GM08714 (cell line): ENCODE data around the gene DTL.

Source experiments
- H3K4me3 ChIP-seq: fragments of 200-500 bp; sonication (Bioruptor generic); 2 replicates; pipeline ENCODE4 v1.5.1; 2014; ENCODE audit warnings: mild to moderate bottlenecking, low read length, inconsistent platforms
- ZNF274 ChIP-seq: IDR thresholded peaks from 2 replicates; pipeline ENCODE4 v1.6.1; 2012; ENCODE audit warnings: mild to moderate bottlenecking, low read depth, low read length

The DTL gene

GRCh38 chr1:212119397-212119837 is 83.9 kb downstream of the DTL start:
- H3K4me3 ChIP-seq, result no peak overlapping the region

DNA sequence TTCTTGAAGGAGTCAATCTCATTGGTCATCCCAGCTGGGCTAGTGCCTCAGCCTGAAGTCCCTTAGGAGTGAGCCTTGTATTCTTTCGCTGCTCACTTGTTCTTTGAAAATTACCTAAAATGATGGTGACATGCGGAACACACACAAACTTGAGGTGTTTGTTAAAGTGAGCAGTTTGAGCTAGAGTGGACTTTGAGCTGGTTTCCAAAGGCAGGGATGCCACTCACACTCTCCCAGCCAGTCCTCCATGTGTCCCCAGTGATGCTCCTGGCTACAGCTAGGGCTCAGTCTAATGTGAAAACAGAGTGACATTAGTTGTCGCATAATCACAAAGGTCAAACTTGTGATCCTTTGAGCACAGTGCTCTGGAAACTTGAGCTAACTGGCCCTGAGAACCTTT is 84.3 kb downstream of the DTL start:
- TF ChIP-seq ZNF274, result no peak
- no peak overlapping the region for H3K4me3 ChIP-seq

More at GRCh38 chr1:212119397-212119837, 83.9 kb downstream of the DTL start:
- TF ChIP-seq ZNF274, result no peak

- no peak for TF ChIP-seq ZNF274
Observed at GRCh38 chr1:212121779-212122178, 86.2 kb downstream of the DTL start.

DNA sequence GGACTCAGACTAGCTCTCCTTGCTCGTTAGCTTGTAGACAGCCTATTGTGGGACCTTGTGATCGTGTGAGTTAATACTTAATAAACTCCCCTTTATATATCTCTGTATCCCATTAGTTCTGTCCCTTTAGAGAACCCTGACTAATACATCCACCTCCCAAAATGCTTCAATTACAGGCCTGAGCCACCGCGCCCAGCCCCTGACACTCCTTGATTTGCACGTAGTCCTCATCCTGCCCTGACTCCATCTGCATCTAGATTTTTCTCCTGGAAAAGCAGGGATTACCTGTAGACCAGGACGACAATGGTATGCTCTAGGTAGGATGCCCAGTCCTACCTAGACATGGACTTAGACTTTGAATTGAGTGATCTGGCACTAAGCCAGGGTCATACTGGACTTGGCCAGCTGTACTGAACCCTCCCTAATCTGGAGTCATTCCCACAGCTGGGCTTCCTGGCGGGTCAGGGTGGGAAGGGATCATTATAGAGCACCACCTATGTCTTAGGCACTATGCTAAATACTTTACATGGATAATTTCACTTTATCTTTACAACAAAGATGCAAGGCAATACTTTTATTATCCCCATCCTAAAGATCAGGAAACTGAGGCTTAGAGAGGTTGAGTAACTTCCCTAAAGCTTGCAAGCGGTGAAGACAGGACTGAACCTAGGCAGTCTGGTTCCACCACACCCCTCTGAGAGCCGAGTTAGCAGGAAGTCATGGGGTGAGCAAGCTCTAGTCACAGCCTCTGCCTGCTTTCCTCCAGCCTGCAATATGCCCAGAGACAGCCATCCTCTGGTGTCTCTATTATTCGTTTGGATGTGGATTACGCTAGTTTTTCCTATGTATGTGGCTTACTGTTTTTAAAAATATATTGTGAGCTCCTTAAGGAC is 89.4 kb downstream of the DTL start:
- TF ChIP-seq ZNF274, result no peak
- H3K4me3 ChIP-seq, result no peak overlapping the region

More at GRCh38 chr1:212121779-212122178, 86.2 kb downstream of the DTL start:
- no peak overlapping the region for H3K4me3 ChIP-seq

- H3K4me3 ChIP-seq, result no peak overlapping the region
- no peak for TF ChIP-seq ZNF274
Observed at GRCh38 chr1:212125654-212126053, 90.1 kb downstream of the DTL start.

- no peak overlapping the region for H3K4me3 ChIP-seq
- TF ChIP-seq ZNF274, result no peak
Observed at GRCh38 chr1:212127221-212127620, 91.7 kb downstream of the DTL start.

DNA sequence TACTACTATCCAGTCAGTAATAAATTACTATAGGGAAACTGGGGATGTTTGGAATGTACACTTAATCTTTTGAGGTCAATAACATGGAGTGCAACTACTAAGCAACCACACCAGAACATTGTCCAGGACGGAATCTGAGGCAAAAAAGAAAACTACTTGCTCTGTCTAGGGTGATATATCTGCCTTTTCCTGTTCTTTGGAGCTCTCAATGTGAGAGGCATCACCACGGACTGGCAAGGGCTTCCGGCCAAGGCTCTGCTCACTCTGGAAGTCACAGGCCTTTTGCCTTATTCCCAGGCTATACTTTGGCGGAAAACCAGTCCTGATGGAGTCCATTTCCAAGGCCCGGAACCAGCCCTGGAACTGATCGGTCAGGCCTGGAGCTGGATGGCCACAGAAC is 94.2 kb downstream of the DTL start:
- H3K4me3 ChIP-seq, result no peak overlapping the region
- no peak for TF ChIP-seq ZNF274

DNA sequence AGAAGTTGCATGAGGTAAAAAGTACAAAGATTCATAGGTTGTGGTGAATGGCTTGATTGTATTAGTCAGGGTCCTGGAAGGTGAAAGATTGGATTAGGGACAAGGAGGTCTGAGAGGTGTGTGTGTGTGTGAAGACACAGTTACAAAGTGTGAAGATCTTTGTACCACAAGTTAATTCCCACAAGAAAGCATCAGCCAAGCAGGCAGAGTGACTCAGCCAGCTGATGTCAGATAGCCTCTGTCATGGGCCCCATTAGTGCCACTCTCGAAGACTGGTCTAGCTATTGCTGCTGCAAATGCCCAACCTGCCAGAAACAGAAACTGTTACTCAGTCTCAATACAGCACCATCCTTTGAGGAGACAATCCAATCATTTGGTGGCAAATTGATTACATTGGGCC is 96.5 kb downstream of the DTL start:
- H3K4me3 ChIP-seq, result no peak overlapping the region
- no peak for TF ChIP-seq ZNF274

DNA sequence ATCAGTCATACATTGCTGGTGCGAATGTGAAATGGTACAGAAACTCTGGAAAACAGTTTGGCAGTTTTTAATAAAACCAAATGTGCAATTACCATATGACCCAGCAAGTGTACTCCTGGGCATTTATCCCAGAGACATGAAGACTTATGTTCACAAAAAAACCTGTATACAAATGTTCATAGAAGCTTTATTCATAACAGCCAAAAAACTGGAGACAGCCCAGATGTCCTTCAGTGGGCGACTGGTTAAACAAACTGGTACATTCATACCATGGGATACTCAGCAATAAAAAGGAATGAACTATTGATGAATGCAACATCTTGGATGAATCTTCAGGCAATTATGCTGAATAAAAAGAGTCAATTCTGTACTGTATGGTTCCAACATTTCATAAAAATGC is 97.8 kb downstream of the DTL start:
- TF ChIP-seq ZNF274, result no peak
- no peak overlapping the region for H3K4me3 ChIP-seq

DNA sequence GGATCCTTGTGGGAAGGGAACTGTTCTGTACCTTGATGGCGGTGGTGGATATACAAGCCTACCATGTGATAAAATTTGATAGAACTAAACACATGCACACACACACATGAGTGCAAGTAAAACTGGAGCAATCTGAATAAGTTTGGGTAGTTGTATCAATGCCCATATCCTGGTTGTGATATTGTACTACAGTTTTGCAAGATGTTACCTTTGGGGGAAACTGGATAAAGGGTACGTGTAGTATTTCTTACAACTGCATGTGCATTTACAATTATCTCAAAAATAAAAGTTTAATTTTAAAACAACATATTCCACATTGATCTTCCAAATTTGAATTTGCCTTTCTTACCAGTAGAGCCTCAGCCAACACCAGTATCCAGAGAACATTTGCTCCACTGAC is 99.6 kb downstream of the DTL start:
- H3K4me3 ChIP-seq, result no peak overlapping the region
- no peak for TF ChIP-seq ZNF274

GRCh38 chr1:212137854-212138253 is 102.3 kb downstream of the DTL start:
- no peak overlapping the region for H3K4me3 ChIP-seq
- no peak for TF ChIP-seq ZNF274

DNA sequence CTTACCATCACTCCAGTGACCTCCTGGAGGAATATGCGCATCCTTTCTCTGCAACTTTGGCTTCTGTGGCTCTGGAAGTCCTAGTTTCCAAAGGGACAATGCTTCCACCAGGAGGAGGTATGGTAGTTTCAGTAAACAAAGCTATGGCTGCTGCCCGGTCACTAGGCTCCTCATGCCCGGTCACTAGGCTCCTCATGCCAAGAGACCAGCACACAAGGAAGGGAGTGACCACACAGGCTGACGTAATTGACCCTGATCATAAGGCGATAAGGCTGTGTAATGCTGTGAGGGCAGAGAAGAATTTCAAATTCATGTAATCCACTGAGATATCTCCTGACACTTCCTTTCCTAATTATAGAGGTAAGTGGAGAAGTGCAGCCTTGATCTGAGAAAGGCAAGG is 102.9 kb downstream of the DTL start:
- no peak for TF ChIP-seq ZNF274
- no peak overlapping the region for H3K4me3 ChIP-seq

GRCh38 chr1:212139526-212140135 is 104.1 kb downstream of the DTL start:
- H3K4me3 ChIP-seq, result no peak overlapping the region
- TF ChIP-seq ZNF274, result no peak

DNA sequence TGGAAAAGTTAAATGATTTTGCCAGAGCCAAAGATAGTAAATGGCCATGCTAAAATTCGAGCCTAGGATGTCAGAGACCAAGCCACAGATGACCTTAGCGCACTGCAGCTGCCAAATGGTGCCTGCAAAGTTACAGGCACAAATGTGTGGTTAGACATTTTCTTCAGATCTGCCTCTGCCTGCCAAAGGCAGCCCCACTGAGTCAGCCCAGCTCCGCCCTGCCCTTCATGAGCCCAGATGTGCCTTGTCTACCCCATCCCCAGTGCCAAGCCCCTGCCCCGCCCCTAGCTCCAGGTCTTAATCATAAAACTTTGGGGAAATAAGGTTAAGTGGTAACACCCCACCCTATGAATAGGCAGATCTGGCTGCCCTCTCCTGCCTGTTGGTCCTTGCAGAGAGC is 105.9 kb downstream of the DTL start:
- H3K4me3 ChIP-seq, result no peak overlapping the region
- no peak for TF ChIP-seq ZNF274

DNA sequence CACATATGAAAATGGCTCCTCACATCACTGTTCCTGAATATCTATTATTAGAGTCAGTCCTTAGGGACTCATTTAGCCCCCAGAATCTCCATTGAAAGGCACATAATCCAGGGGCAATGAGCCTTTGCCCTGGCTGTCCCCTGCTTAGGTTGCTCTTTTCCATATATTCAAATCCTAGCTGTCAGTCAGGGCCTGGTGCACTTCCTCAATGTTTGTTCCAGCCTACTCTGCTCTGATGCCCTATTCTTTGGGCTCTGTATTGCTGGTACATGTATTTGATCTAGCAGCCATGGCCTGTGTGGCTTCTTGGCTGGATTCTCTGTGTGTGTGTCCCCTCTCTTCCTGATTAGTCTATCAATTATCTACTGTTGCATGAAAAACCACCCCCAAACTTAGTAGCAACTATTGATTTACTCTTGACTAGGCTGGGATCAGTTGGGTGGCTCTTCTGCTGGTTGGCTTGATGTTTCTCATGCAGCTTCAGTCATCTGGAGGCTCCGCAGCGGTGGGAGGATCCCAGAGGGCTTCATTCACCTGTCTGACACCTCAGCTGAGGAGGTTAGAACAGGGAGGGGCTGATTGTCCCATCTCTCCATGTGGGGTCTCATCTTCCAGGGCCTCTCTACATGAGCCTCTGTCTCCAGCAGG is 107.5 kb downstream of the DTL start:
- H3K4me3 ChIP-seq, result no peak overlapping the region
- TF ChIP-seq ZNF274, result no peak
